Measurements from ENCODE around the gene ZNF618. TPM values are rescaled to one million over a fixed set of nuclear protein-coding genes. Genes with fewer than 3 reads are reported as not detected.

ZNF618 gene
- total RNA-seq, 4 donors from 2014 or later: 2.1 to 6.2 (median 4.1) TPM

- Histone ChIP-seq H3K36me3 (no peaks in the 10 kb centered on the region), H3K27me3 (no peaks in the 10 kb centered on the region), H3K4me1 (peaks cover 0 to 23% (median 5%) of the 10 kb centered on the region in 3 donors), H3K27ac (no peak overlapping the region), H3K9me3 (no peaks in the 10 kb centered on the region), H3K4me3 (no peak overlapping the region)
- ATAC-seq: no peak
- 82 to 89% methylated on average over 3 to 4 of the region's 7 CpGs for WGBS, 2 donors (ENCODE audit: low coverage in 1 of 2)
- no peak for TF ChIP-seq POLR2A (IDR thresholded peaks at IDR 0.05)
- no peak for TF ChIP-seq EP300 (IDR thresholded peaks at IDR 0.05)
- TF ChIP-seq POLR2AphosphoS5 (IDR thresholded peaks at IDR 0.05): no peak
- TF ChIP-seq CTCF (IDR thresholded peaks at IDR 0.05): no peak
Measured at GRCh38 chr9:113882181-113882580, 6.1 kb downstream of the ZNF618 start.

- H3K9me3 ChIP-seq: no peaks in the 10 kb centered on the region
- no peak for ATAC-seq
- TF ChIP-seq EP300 (IDR thresholded peaks at IDR 0.05) (no peak), POLR2AphosphoS5 (IDR thresholded peaks at IDR 0.05) (no peak), CTCF (IDR thresholded peaks at IDR 0.05) (no peak), POLR2A (IDR thresholded peaks at IDR 0.05) (no peak)
- H3K4me1 ChIP-seq: peaks cover 0 to 26% (median 5%) of the 10 kb centered on the region in 3 donors
- no peaks in the 10 kb centered on the region for H3K36me3 ChIP-seq
- 70 to 84% methylated on average over 4 to 7 of the region's 7 CpGs for WGBS, 2 donors (ENCODE audit: low coverage in 1 of 2)
- no peaks in the 10 kb centered on the region for H3K27me3 ChIP-seq
- no peak overlapping the region for H3K4me3 ChIP-seq
- H3K27ac ChIP-seq: no peak overlapping the region
Measured at GRCh38 chr9:113882636-113883164, 6.6 kb downstream of the ZNF618 start.

- Histone ChIP-seq H3K27ac (peak overlapping the region in 3 of 4 donors; percentile 9 to 21 (median 15)), H3K36me3 (no peaks in the 10 kb centered on the region)
Measured at GRCh38 chr9:113885183-113886025, 9.3 kb downstream of the ZNF618 start.

GRCh38 chr9:113886026-113886369 is 9.9 kb downstream of the ZNF618 start:
- no peak for TF ChIP-seq EP300 (IDR thresholded peaks at IDR 0.05)
- no peak for TF ChIP-seq CTCF (IDR thresholded peaks at IDR 0.05)
- no peak for TF ChIP-seq POLR2A (IDR thresholded peaks at IDR 0.05)
- TF ChIP-seq POLR2AphosphoS5 (IDR thresholded peaks at IDR 0.05): no peak
- ATAC-seq: no peak
- H3K36me3 ChIP-seq: no peaks in the 10 kb centered on the region
- peaks cover 0 to 7% (median 0%) of the 10 kb centered on the region in 3 donors for H3K9me3 ChIP-seq
- no peaks in the 10 kb centered on the region for H3K27me3 ChIP-seq
- 0 to 14% methylated on average over 1 of the region's 1 CpG for WGBS, 2 donors (ENCODE audit: low coverage in 1 of 2)
- peak overlapping the region in 3 of 4 donors; percentile 9 to 21 (median 15) for H3K27ac ChIP-seq
- peaks cover 0 to 33% (median 5%) of the 10 kb centered on the region in 3 donors for H3K4me1 ChIP-seq
- H3K4me3 ChIP-seq: peak overlapping the region; percentile 24 to 40

More at GRCh38 chr9:113885183-113886025, 9.3 kb downstream of the ZNF618 start:
- no peak for TF ChIP-seq POLR2AphosphoS5 (IDR thresholded peaks at IDR 0.05)
- TF ChIP-seq EP300 (IDR thresholded peaks at IDR 0.05): no peak
- no peak for TF ChIP-seq POLR2A (IDR thresholded peaks at IDR 0.05)
- no peak for TF ChIP-seq CTCF (IDR thresholded peaks at IDR 0.05)
- no peak overlapping the region for H3K4me3 ChIP-seq
- peaks cover 0 to 33% (median 5%) of the 10 kb centered on the region in 3 donors for H3K4me1 ChIP-seq
- peaks cover 0 to 3% (median 0%) of the 10 kb centered on the region in 3 donors for H3K9me3 ChIP-seq
- no peaks in the 10 kb centered on the region for H3K27me3 ChIP-seq
- ATAC-seq: no peak
- WGBS, 2 donors (ENCODE audit: low coverage in 1 of 2): 61 to 72% methylated on average over 6 to 8 of the region's 8 CpGs
